ENCODE data around the gene AK4.

The AK4 gene

DNA sequence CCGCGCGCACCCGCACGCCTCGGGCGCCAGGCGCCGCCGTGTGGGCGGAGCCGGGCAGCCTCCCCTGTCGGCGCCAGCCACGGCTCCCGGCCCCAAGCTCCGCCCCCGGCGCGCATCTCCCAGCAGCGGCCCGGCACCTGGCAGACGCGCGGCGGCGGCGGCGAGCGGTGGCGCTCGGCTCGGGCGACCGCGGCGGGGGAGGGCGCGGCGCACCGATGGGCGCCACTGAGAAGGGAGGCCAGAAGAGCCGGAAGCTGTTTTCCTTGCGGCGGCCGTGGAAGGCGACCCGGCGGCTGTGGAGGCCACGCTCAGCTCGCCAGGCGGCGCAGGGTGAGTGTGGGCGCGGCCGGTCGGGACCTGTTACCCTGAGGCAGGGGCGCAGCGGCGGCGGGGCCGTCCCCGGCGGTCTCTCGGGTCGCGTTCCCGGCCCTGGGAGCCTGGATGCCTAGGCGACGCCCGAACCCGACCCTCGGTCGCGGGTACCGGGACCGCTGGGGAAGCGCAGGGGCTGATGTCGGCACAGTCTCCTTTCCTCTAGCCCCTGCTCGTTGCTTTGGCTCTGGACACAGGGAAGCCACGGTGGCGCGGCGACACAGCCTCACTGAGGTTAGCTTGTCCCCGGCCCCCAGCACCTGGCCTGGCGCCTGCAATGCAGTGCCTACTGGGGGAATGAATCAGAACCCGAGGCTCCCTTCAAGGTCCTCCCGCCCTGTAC is 106.5 kb downstream of the AK4 start:
- H3K4me3 ChIP-seq, result peak overlapping the region; percentile 78
- peak; percentile 81 for DNase-seq (ENCODE audit: low spot score)
- TF ChIP-seq, protein P1, sequence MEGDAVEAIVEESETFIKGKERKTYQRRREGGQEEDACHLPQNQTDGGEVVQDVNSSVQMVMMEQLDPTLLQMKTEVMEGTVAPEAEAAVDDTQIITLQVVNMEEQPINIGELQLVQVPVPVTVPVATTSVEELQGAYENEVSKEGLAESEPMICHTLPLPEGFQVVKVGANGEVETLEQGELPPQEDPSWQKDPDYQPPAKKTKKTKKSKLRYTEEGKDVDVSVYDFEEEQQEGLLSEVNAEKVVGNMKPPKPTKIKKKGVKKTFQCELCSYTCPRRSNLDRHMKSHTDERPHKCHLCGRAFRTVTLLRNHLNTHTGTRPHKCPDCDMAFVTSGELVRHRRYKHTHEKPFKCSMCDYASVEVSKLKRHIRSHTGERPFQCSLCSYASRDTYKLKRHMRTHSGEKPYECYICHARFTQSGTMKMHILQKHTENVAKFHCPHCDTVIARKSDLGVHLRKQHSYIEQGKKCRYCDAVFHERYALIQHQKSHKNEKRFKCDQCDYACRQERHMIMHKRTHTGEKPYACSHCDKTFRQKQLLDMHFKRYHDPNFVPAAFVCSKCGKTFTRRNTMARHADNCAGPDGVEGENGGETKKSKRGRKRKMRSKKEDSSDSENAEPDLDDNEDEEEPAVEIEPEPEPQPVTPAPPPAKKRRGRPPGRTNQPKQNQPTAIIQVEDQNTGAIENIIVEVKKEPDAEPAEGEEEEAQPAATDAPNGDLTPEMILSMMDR (IDR thresholded peaks at IDR 0.05), result no peak
- peak overlapping the region; percentile 71 to 80 for H3K27ac ChIP-seq

DNA sequence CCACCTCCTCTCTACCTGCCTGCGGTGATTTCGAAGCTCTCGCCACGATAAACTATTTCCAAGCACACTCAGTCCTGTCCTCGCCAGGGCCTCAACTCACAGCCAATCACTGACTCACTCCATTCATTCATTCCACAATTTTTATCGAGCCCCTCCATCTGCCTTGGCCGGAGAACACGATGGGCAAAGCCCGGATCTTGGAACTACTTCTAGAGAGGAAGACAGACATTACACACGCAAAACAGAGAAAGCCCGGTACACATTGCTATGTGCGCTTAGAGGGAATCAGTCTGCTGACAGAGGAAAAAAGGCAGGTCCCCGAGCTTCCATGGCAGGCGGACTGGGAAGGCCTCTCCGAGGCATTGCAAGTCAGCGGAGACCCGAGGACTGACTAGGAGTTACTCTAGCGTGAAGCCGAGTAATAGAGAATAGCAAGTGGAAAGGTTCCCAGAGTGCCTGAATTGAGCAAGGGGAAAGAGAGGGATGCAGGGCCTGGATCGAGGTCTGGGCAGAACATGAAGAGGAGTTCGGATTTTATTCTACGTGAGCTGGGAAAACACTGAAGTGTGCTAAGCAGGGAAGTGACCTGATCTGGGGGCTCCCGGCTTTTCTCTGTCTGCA is 107.1 kb downstream of the AK4 start:
- no peak for DNase-seq (ENCODE audit: low spot score)
- H3K27ac ChIP-seq, result peak overlapping the region; percentile 71 to 80
- H3K4me3 ChIP-seq, result peak overlapping the region; percentile 78
- TF ChIP-seq, protein P1 (IDR thresholded peaks at IDR 0.05), result no peak

DNA sequence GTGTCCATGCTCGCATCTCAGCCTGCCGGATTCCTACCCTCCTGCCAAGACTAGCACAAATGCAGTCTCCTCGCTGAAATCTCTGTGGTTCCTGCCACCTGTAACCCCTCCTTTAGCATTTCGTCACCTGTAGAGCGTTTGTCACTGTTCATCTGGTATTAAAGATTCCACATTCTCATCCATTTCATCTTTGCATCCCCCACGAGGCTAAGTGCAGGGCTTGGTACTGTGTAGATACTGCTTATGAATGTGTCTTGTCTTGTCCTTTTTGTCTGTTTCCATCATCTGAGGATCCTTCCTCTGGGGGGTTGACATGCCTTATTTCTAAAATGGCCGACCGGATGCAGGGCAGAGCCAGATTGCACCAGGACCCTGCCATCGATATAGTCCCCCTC is 107.7 kb downstream of the AK4 start:
- TF ChIP-seq, protein P1 (IDR thresholded peaks at IDR 0.05), result no peak
- Histone ChIP-seq H3K27ac (peak overlapping the region in 1 of 2 donors; percentile 80), H3K4me3 (peak overlapping the region; percentile 78)
- DNase-seq (ENCODE audit: low spot score), result no peak

DNA sequence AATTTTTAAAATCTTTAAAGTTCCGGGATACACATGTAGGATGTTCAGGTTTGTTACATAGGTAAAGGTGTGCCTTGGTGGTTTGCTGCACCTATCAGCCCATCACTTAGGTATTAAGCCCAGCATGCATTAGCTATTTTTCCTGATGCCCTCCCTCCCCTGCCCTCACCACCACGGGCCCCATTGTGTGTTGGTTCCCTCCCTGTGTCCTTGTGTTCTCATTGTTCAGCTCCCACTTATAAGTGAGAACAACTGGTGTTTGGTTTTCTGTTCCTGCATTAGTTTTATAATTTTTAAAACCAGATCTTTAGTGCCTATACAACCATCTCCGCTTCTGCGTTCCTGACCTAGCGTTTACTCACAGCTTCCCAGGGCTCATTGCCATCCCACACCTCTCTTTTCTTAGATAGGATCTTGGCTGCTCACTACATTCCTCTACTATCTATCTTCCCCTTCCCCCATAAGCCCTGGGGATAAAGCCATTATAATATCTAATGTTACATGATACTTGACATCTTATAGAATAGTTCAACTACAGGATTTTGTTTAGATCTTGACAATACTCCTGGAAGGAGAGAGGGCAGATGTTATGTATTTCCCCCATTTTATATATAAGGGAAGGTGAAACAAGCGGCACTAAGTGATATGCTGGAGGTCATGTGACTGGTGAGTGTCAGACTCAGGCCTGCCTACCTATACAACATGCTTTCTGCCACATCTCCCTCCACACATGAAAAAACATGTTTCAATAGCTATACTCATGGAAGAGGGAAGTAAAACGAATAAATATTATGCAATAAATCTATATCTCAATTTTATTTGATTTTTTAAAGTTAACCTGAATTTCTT is 109.1 kb downstream of the AK4 start:
- DNase-seq (ENCODE audit: low spot score), result no peak
- Histone ChIP-seq H3K4me3 (no peak overlapping the region), H3K27ac (no peak overlapping the region)
- TF ChIP-seq, protein P1 (IDR thresholded peaks at IDR 0.05), result no peak

GRCh38 chr1:65258106-65258505 is 110.1 kb downstream of the AK4 start:
- Histone ChIP-seq H3K4me3 (no peak overlapping the region), H3K27ac (no peak overlapping the region)
- TF ChIP-seq, protein P1 (IDR thresholded peaks at IDR 0.05), result no peak
- DNase-seq (ENCODE audit: low spot score), result no peak

- no peak overlapping the region for H3K4me3 ChIP-seq
- no peak for DNase-seq (ENCODE audit: low spot score)
- no peak overlapping the region for H3K27ac ChIP-seq
- TF ChIP-seq, protein P1 (IDR thresholded peaks at IDR 0.05), result no peak
These were observed 111.8 kb downstream of the AK4 start for GRCh38 chr1:65259816-65260215.

Measured in coronary artery (tissue), 2 donors.